DOHH2 (cell line): ENCODE measurements around the gene FZD8.

Experiments used
- H3F3A ChIP-seq: fragments of 200-600 bp; sonication (generic), shearing (Covaris generic); 2 replicates; pipeline ENCODE4 v1.6.0; 2016; ENCODE audit warnings: antibody characterized with exemption, mild to moderate bottlenecking; ENCODE audit not compliant: control insufficient read depth, insufficient read depth
- H3K27ac ChIP-seq: fragments of 200-600 bp; sonication (generic); 2 replicates; pipeline ENCODE4 v1.5.1; 2014; ENCODE audit warnings: low read depth, mild to moderate bottlenecking, low read length, moderate library complexity
- H3K27me3 ChIP-seq: fragments of 200-600 bp; sonication (generic); 2 replicates; pipeline ENCODE4 v1.6.1; 2014; ENCODE audit warnings: mild to moderate bottlenecking, low read length, mixed read lengths; ENCODE audit not compliant: control insufficient read depth
- H3K36me3 ChIP-seq: fragments of 200-600 bp; sonication (generic); 2 replicates; pipeline ENCODE4 v1.6.1; 2014; ENCODE audit warnings: mild to moderate bottlenecking, low read length, moderate library complexity, mixed read lengths; ENCODE audit not compliant: control insufficient read depth
- H3K4me1 ChIP-seq: fragments of 200-600 bp; sonication (generic); 2 replicates; pipeline ENCODE4 v1.6.1; 2014; ENCODE audit warnings: mild to moderate bottlenecking, low read length, mixed read lengths; ENCODE audit not compliant: control insufficient read depth
- H3K4me2 ChIP-seq: fragments of 200-600 bp; sonication (generic); 2 replicates; pipeline ENCODE4 v1.6.0; 2014; ENCODE audit warnings: mild to moderate bottlenecking, low read length, moderate library complexity
- H3K4me3 ChIP-seq: fragments of 200-600 bp; sonication (generic); 2 replicates; pipeline ENCODE4 v1.5.1; 2014; ENCODE audit warnings: mild to moderate bottlenecking, low read length, mixed read lengths
- H3K79me2 ChIP-seq: fragments of 200-600 bp; sonication (generic); 2 replicates; pipeline ENCODE4 v1.6.1; 2014; ENCODE audit warnings: mild to moderate bottlenecking, low read length, mixed read lengths; ENCODE audit not compliant: control insufficient read depth
- H3K9me2 ChIP-seq: fragments of 200-600 bp; sonication (generic); replicated peaks from 2 replicates; pipeline ENCODE4 v1.6.1; 2014; ENCODE audit warnings: mild to moderate bottlenecking, low read length, mixed read lengths; ENCODE audit not compliant: control insufficient read depth
- H3K9me3 ChIP-seq: fragments of 200-600 bp; sonication (generic); 2 replicates; pipeline ENCODE4 v1.6.1; 2014; ENCODE audit warnings: antibody characterized with exemption, low read length, mixed read lengths; ENCODE audit not compliant: control insufficient read depth, insufficient read depth
- H4K20me1 ChIP-seq: fragments of 200-600 bp; sonication (generic); 2 replicates; pipeline ENCODE4 v1.6.0; 2014; ENCODE audit warnings: low read depth, mild to moderate bottlenecking, antibody characterized with exemption, low read length, moderate library complexity; ENCODE audit not compliant: control insufficient read depth, insufficient read depth
- CTCF ChIP-seq: fragments of 200-600 bp; sonication (generic); IDR thresholded peaks from one replicate; pipeline ENCODE4 v1.5.1; 2014; ENCODE audit warnings: antibody characterized with exemption, mild to moderate bottlenecking, low read depth, low read length; ENCODE audit not compliant: poor library complexity, severe bottlenecking
- EZH2phosphoT487 ChIP-seq: fragments of 200-600 bp; sonication (generic); IDR thresholded peaks from 2 replicates; pipeline ENCODE4 v1.6.1; 2017; ENCODE audit warnings: borderline replicate concordance, mild to moderate bottlenecking, antibody characterized with exemption, low read length, moderate library complexity, mixed read lengths

The FZD8 gene

GRCh38 chr10:35588836-35589235 is 53.3 kb downstream of the FZD8 start:
- TF ChIP-seq CTCF (no peak), EZH2phosphoT487 (no peak)

More at GRCh38 chr10:35588836-35589235, 53.3 kb downstream of the FZD8 start:
- H3K9me2 ChIP-seq, result no peaks in the 10 kb centered on the region
- no peaks in the 10 kb centered on the region for H4K20me1 ChIP-seq
- H3K79me2 ChIP-seq, result no peaks in the 10 kb centered on the region
- no peaks in the 10 kb centered on the region; the same call in 1 of the 2 replicates for H3K27me3 ChIP-seq
- H3K4me3 ChIP-seq, result no peak overlapping the region
- H3K36me3 ChIP-seq, result no peaks in the 10 kb centered on the region
- no peaks in the 10 kb centered on the region for H3K9me3 ChIP-seq
- H3F3A ChIP-seq, result no peaks in the 10 kb centered on the region
- no peak overlapping the region for H3K27ac ChIP-seq
- H3K4me2 ChIP-seq, result no peak overlapping the region
- no peaks in the 10 kb centered on the region for H3K4me1 ChIP-seq
